ENCODE results near the gene SPPL2B.

GRCh38 chr19:2282062-2282861 is 46.2 kb upstream of the SPPL2B start, which contains the start of gene PEAK3:
- TF ChIP-seq CTCF (IDR thresholded peaks at IDR 0.05): no peak
- TF ChIP-seq POLR2A (IDR thresholded peaks at IDR 0.05): no peak
- TF ChIP-seq POLR2AphosphoS5 (IDR thresholded peaks at IDR 0.05; ENCODE audit: insufficient read depth in 1 of 2, low read depth in 1 of 2): peak in 1 of 2 donors; percentile 57
